ENCODE data around the gene LNX2.

Gene LNX2

DNA sequence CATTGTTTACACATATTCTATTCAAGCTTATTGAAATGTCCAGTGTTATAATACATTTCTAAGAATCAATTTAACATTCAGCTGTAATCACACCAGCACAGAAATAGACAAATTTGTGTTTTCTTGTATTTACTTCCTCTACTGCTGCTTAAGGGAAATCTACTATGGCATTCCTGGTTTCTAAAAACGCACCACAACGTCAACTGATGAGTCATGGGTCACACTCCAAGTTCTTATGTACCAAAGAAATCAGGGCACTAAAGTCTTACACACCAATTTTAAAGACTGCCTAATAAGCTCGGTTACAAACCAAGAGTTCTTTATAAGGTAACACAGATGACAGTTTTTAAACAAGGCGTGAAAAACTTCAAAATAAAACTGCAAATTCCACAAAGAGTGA lies 13.2 kb downstream of the LNX2 start:
- in situ Hi-C loops (cut with HindIII; ENCODE audit: low sequenced_read_pairs) = no loop called here
- peak; percentile 84 for DNase-seq (ENCODE audit: low read depth, low spot score)
- no peak overlapping the region for H3K4me3 ChIP-seq (ENCODE audit: low read depth, low read length)
- TF ChIP-seq, protein P1, sequence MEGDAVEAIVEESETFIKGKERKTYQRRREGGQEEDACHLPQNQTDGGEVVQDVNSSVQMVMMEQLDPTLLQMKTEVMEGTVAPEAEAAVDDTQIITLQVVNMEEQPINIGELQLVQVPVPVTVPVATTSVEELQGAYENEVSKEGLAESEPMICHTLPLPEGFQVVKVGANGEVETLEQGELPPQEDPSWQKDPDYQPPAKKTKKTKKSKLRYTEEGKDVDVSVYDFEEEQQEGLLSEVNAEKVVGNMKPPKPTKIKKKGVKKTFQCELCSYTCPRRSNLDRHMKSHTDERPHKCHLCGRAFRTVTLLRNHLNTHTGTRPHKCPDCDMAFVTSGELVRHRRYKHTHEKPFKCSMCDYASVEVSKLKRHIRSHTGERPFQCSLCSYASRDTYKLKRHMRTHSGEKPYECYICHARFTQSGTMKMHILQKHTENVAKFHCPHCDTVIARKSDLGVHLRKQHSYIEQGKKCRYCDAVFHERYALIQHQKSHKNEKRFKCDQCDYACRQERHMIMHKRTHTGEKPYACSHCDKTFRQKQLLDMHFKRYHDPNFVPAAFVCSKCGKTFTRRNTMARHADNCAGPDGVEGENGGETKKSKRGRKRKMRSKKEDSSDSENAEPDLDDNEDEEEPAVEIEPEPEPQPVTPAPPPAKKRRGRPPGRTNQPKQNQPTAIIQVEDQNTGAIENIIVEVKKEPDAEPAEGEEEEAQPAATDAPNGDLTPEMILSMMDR (IDR thresholded peaks at IDR 0.05; ENCODE audit: low read depth, low read length) = no peak

DNA sequence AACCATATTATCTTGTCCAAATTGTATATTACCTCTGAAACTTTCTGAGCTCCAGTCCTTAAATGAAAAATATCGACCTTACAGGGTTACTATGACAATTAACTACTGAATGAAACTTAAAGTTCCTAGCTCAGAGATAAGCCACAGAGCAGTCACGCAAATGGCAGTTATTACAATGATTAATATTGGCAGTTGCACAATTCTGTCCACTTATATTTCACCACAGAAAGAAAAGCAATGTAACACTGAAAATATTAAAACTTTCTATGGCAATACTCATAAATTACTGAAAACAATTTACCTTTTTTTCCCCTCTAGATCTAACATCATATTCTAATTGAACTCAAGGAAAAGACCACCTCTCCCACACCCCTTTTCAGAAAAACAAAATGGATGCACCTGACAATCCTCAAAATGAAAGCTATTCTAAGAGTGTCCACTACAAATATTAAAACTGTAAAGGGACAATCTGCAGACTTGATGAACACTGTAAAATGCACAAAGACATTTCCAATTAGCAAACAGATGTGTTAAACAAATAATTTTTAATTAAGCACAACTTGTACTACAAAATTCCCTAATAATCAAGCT lies 14.6 kb downstream of the LNX2 start:
- TF ChIP-seq, protein P1 (IDR thresholded peaks at IDR 0.05; ENCODE audit: low read depth, low read length) = no peak
- no peak for DNase-seq (ENCODE audit: low read depth, low spot score)
- in situ Hi-C loops (cut with HindIII; ENCODE audit: low sequenced_read_pairs) = no loop called here
- H3K4me3 ChIP-seq (ENCODE audit: low read depth, low read length) = no peak overlapping the region

DNA sequence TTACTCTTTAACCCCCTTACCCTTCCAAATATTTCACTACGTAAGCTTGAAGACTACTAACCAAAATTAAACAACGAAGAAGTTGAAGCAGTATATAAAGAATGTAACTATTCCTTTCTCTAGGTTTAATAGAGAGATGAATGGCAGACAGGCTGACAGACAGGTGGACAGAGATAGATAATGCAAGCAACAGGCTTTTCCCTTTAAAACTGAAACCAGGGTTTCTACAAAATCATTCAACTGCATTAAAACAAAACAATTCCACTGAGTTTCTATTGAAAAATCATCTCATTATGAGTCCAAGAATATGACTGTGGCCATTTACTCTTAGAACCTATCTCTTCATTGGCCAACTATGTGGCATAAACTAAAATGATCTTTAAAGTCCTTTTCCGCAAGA lies 15.2 kb downstream of the LNX2 start:
- H3K4me3 ChIP-seq (ENCODE audit: low read depth, low read length) = no peak overlapping the region
- in situ Hi-C loops (cut with HindIII; ENCODE audit: low sequenced_read_pairs) = no loop called here
- TF ChIP-seq, protein P1 (IDR thresholded peaks at IDR 0.05; ENCODE audit: low read depth, low read length) = no peak
- DNase-seq (ENCODE audit: low read depth, low spot score) = no peak

DNA sequence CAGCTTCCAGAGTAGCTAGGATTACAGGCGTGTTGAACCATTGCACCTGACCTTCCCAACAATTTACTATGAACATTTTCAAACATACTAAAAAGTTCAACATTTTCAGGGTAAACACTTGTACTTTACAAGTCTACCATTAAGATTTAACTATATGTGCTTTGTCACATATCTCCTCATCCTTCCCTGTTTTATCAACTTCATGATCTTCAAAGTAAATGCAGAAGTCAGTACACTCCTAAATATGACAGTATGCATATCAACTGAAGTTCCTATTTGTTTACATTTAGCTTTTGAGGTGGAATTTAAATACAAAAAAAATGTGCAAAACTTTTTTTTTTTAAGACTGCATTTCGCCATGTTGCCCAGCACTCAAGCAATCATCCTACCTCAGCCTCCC lies 18.5 kb downstream of the LNX2 start:
- in situ Hi-C loops (cut with HindIII; ENCODE audit: low sequenced_read_pairs) = no loop called here
- TF ChIP-seq, protein P1 (IDR thresholded peaks at IDR 0.05; ENCODE audit: low read depth, low read length) = no peak
- H3K4me3 ChIP-seq (ENCODE audit: low read depth, low read length) = no peak overlapping the region
- DNase-seq (ENCODE audit: low read depth, low spot score) = no peak

DNA sequence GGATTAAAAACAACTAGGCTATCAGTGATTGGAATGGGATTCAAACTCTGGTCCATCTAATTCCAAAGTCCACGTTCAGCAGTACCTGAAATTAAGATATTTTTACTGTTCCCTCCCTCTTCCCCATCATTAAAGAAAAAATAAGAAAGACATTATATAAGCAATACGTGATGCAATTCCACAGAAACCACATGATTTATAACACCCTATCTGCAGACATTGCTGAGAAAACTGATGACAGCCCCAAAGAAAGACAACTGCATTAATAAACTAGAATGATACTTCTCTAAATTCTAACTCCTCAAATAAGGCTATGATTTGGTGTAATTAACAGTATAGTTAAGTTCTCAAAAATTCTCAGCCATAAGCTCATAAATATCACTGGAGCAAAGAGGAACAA lies 19.1 kb downstream of the LNX2 start:
- no peak for DNase-seq (ENCODE audit: low read depth, low spot score)
- no peak overlapping the region for H3K4me3 ChIP-seq (ENCODE audit: low read depth, low read length)
- in situ Hi-C loops (cut with HindIII; ENCODE audit: low sequenced_read_pairs) = no loop called here
- TF ChIP-seq, protein P1 (IDR thresholded peaks at IDR 0.05; ENCODE audit: low read depth, low read length) = no peak

DNA sequence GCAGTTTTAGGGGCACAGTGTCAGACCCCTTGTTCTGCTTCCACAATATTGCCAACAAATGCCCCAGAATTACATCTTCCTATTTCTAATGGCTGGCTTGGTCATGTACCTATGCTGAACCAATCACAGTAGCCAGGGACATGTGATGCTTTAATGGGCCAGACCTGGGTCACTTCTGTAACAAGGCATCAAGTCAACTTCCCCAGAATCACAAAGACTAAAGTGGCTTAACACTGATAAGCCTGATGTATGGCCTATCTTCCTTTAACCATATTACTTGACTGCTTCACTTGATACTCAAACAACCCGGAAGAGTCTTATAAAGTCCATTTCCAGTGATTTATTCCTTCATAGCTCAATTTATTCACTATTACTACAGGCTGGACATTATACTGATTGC lies 19.6 kb downstream of the LNX2 start:
- H3K4me3 ChIP-seq (ENCODE audit: low read depth, low read length) = no peak overlapping the region
- in situ Hi-C loops (cut with HindIII; ENCODE audit: low sequenced_read_pairs) = no loop called here
- TF ChIP-seq, protein P1 (IDR thresholded peaks at IDR 0.05; ENCODE audit: low read depth, low read length) = no peak
- no peak for DNase-seq (ENCODE audit: low read depth, low spot score)
